ENCODE results near the gene AKAP17A.
"Not testable (repeated sequence)": the region's sequence is repeated elsewhere in the genome, so short reads cannot be mapped to it uniquely, and the experiment has no call there.

Gene AKAP17A

GRCh38 chrX:1591102-1591862 lies at the start of gene AKAP17A:
Gene AKAP17A (plus strand): TSS chrX:1591604. CDS start chrX:1593463, 1,859 bp downstream.
- DNase-seq (ENCODE audit: low spot score) = peak; percentile 99

GRCh38 chrX:1542994-1543725 lies 48.2 kb upstream of the AKAP17A start:
- no peak for DNase-seq (ENCODE audit: low spot score)

- no peak for DNase-seq (ENCODE audit: low spot score)
Observed at GRCh38 chrX:1545776-1546408, 45.5 kb upstream of the AKAP17A start.

GRCh38 chrX:1546691-1547251 lies 44.6 kb upstream of the AKAP17A start:
- no peak for DNase-seq (ENCODE audit: low spot score)

GRCh38 chrX:1551959-1552546 lies 39.4 kb upstream of the AKAP17A start:
- no peak for DNase-seq (ENCODE audit: low spot score)

- DNase-seq (ENCODE audit: low spot score) = no peak
Observed at GRCh38 chrX:1554469-1555210, 36.8 kb upstream of the AKAP17A start.

- no peak for DNase-seq (ENCODE audit: low spot score)
Observed at GRCh38 chrX:1555370-1555769, 36.0 kb upstream of the AKAP17A start.

- DNase-seq (ENCODE audit: low spot score) = not testable (repeated sequence)
Observed at GRCh38 chrX:1557442-1557841, 34.0 kb upstream of the AKAP17A start.

GRCh38 chrX:1558761-1559468 lies 32.5 kb upstream of the AKAP17A start:
- DNase-seq (ENCODE audit: low spot score) = no peak

- no peak for DNase-seq (ENCODE audit: low spot score)
Observed at GRCh38 chrX:1561164-1561563, 30.2 kb upstream of the AKAP17A start.

- DNase-seq (ENCODE audit: low spot score) = not testable (repeated sequence)
Observed at GRCh38 chrX:1564077-1564476, 27.3 kb upstream of the AKAP17A start.

GRCh38 chrX:1564750-1565683 lies 26.4 kb upstream of the AKAP17A start:
- no peak for DNase-seq (ENCODE audit: low spot score)

- not testable (repeated sequence) for DNase-seq (ENCODE audit: low spot score)
Observed at GRCh38 chrX:1574181-1574580, 17.2 kb upstream of the AKAP17A start.

- DNase-seq (ENCODE audit: low spot score) = no peak
Observed at GRCh38 chrX:1576201-1576992, 15.0 kb upstream of the AKAP17A start.

GRCh38 chrX:1577845-1578244 lies 13.6 kb upstream of the AKAP17A start:
- DNase-seq (ENCODE audit: low spot score) = no peak

- no peak for DNase-seq (ENCODE audit: low spot score)
Observed at GRCh38 chrX:1578511-1579173, 12.8 kb upstream of the AKAP17A start.

- peak; percentile 53 for DNase-seq (ENCODE audit: low spot score)
Observed at GRCh38 chrX:1581132-1581531, 10.3 kb upstream of the AKAP17A start.

- DNase-seq (ENCODE audit: low spot score) = no peak
Observed at GRCh38 chrX:1582686-1583437, 8.5 kb upstream of the AKAP17A start.
